HG02885 (cell line): ENCODE measurements around the gene FOCAD.

Experiments
- ATAC-seq: cut with Tn5 transposase; IDR thresholded peaks from one replicate; pipeline ENCODE4 v1.9.1; 2021; ENCODE audit warnings: mild to moderate bottlenecking; ENCODE audit not compliant: unreplicated experiment, poor library complexity

Gene FOCAD

DNA sequence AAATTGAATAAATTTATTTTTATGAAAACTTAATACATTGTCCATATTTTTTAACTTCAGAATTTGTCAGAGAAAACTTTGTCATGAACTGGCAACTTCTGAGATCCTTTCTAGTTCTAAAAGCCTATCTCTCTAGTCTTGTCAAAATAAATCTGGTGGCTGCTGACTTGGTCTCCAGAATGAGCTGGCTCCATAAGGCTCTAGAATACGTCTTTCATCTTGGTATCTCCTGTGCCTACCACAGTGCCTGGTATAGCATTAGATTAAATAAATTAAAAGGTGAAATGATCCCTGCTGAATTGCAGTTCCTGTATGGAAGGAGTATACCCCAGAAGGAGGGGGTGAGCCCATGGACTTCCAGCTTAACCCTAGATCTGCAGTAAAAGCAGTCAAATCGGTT, 2.6 kb upstream of the FOCAD start:
- ATAC-seq, result no peak

DNA sequence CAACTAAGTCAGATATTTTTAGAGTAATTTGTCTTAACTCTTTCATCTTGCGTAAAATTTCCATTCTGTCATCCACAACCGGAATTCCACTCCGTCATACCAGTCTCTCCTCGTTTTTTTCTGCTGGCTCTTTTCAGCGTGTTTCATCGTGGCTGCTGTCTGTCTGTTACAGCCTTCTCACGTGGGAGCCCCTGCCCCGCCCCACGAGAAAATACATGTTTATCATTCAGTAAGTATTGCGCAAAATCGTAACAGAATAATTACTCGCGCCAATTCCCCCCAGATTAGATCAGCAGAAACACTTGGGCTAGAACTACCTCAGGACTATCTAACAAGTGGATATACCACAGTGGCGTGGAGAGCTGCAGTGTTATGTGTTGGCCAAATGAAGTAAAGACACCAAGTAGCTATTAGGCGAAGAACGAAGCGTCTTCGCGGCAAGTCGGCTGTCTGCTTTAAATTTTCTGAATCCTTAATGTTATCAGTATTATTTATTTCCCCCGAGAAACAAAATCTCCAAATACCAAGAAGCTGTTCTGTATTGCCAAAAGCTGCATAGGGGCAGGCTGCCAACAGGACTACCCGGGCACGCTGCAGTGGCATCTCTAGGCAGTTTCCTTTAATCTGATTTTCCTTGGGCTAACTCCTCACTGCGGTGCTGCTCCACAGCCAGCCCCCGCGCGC, 566 bp upstream of the FOCAD start:
- ATAC-seq, result peak; percentile 12

- ATAC-seq, result no peak
Observed at GRCh38 chr9:20684875-20685696, 1.0 kb downstream of the FOCAD start.

DNA sequence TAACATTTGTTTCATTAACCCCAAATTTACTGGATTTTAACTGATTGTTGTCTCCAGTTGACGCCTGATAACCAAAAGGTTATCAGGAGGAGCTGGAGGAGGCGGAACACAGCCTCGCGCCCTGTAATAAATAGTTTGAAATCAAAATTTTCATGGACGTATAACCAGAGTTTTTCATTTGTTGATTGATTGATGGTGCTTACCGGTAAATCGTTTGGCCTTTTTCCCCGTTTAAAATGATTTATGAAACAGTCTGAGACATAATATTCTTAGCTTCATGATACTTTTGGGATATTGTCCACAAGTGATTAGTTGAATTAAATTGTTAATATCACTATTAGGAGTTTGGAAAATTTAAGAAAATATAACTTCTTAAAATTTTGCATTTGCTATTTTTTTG, 1.7 kb downstream of the FOCAD start:
- no peak for ATAC-seq

GRCh38 chr9:20689833-20690232, 5.8 kb downstream of the FOCAD start:
- no peak for ATAC-seq

DNA sequence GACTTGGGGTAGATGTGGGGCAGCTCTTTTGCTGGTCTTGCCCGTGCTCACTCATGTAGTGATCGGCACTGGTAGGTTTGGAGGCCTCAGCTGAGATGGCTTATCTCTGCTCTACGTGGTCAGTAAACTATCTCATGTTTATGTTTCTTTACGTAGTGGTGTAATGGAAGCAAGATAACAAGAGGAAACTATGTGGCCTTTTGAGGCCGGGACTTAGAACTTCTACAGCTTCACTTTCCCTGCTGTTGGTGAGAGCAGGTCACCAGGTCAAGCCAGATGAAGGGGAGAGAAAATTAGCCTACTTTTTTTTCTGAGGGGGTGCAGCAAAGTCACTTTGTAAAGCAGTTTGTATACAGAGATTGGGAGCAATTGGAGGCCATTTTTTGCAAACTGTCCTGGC, 8.5 kb downstream of the FOCAD start:
- ATAC-seq, result no peak

DNA sequence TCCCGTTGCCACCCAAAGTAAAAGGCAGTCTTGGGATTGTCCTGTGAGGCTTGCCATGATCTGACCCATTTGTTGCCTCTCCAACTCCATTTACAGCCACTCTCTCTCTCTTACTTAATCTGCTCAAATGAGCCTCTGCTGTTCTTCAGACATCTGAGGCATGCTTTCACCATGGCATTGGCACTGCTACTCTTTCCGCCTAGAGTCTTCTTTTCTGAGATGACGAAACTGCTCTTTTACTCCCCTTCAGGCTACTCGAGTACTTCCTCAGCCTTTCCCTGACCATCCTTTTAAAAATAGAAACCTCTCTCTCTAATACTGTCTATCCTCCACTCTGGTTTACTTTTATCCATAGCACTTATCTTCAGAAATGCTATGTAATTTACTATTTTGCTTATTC, 9.0 kb downstream of the FOCAD start:
- ATAC-seq, result no peak

GRCh38 chr9:20694248-20694647, 10.2 kb downstream of the FOCAD start:
- no peak for ATAC-seq

- no peak for ATAC-seq
Observed at GRCh38 chr9:20697021-20697719, 13.1 kb downstream of the FOCAD start.

GRCh38 chr9:20698782-20699181, 14.7 kb downstream of the FOCAD start:
- ATAC-seq, result no peak

- no peak for ATAC-seq
Observed at GRCh38 chr9:20701060-20701459, 17.0 kb downstream of the FOCAD start.

GRCh38 chr9:20702570-20702969, 18.5 kb downstream of the FOCAD start:
- ATAC-seq, result no peak

- ATAC-seq, result no peak
Observed at GRCh38 chr9:20703146-20703545, 19.1 kb downstream of the FOCAD start.

GRCh38 chr9:20707708-20708107, 23.6 kb downstream of the FOCAD start:
- no peak for ATAC-seq

GRCh38 chr9:20713172-20713571, 29.1 kb downstream of the FOCAD start:
- no peak for ATAC-seq

DNA sequence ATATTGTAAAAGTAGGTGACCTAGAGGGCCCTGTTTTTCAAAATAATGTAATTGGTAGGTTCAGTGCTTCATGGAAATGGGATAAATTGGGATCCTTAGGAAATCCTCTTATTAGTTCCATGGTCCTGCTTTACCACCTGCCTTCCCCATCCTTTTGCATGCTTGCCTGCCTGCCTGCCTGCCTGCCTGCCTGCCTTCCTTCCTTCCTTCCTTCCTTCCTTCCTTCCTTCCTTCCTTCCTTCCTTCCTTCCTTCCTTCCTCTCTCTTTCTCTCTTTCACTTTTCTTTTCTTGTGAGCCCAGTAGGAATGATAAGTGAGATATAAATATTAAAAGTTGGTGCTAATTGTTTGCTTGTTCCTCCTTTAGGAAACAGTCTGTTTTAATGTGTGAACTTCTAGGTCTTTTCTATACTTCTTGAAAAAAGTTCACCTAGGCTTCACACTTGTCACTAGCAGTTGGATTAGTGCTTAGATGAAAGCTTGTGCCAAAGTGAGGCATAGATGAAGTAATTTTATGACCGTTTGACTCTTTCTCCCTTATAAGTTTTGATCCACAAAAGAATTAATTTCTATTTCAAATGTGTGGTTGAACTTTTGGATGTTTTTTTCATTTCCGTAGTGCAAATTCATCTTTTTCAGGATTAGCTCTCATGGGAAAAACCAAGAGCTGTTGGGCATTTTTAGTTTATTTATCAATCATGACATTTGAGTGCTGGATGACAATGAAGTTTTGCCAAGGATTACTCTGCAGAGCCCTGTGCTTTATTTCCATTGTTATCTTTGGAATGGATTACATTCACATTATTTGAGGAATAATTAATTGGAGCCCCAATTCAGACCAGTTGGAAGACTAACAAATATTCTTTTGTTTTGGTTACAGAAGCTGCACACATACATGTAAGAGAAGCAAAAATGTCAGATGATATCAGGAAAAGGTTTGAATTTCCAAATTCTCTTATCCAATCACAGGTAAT, 30.7 kb downstream of the FOCAD start:
- ATAC-seq, result no peak

DNA sequence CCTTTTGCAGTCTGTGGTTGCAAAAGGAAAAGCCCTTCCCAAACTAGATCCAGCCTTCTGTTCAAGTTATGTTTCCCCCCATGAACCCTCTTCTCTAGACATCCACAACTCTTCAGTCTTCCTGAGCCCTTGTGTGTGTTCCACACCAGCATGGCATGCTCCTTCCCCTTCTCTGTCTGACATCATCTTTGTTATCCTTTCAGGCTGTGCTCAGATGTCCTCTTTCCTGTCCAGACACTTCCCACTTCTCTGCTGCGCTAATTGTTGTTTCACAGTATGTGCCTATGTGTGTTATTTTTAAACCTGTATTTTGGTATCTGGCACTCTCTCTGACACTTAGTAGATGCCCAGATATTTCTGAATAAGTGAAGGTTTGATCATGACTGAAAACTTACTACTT, 38.2 kb downstream of the FOCAD start:
- ATAC-seq, result no peak

DNA sequence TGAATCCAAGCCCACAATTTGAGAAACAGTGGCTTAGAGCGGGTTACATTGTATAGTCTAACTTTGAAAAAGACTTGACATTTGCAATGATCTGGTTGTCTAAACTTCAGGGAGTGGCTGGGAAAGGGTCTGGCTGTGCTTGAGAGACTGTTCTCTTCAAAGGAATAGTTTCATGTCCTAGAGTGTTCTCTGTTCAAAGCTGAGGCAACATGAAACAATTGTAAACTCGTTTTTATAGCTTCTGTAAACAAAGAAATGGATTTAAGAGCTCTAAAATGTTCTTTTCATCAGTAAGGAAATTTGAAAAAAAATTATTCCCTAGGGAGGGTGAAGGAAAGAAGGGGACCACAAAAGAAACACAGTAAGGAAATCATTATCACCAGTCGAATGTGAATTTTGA, 41.6 kb downstream of the FOCAD start:
- ATAC-seq, result no peak

DNA sequence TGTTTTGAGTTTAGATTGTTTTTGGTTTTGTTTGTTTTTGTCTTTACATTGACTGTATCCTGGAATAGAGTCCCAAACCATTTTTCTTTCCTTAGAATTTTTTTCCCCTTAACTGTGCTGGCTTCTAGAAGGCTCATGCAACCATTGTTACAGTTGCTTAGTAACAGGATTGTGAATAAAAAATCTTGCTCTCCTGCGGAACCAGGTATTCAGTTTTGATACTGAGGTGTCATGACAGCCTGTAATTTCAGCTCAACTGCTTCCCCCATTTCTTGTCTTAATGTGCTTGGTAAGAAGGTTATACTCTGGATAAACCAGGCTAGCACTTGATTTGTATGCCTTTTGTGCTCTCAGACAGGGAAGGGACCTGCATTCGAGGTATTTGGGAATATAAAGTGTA, 42.1 kb downstream of the FOCAD start:
- no peak for ATAC-seq
